Measurements from ENCODE around the gene C11orf97. TPM values are rescaled to one million over a fixed set of nuclear protein-coding genes. Genes with fewer than 3 reads are reported as not detected.

Gene C11orf97
- total RNA-seq, 1 donor from 2014 or later, result not detected

DNA sequence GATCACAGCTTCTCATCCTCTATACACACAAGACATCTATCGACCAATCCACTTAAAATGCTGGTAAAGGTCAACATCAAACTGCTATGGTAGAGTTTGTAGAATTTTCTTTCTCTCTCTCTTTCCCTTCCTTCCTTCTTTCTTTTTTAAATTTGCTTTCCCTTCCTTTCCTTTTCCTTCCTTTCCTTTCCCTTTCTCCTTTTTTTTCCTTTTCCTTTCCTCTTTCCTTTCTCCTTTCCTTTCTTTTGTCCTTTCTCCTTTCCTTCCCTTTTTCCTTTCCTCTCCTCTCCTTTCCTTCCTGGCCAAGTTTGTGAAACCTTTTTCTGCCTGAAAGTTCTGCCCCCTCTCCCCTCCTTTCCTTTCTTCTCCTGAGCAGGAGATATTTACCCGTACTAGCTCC, 3.1 kb downstream of the C11orf97 start:
- CTCF ChIA-PET, result no interaction called here
- no peak overlapping the region for H3K4me3 Mint-ChIP-seq
- peaks cover 33% of the 10 kb centered on the region for H3K27me3 Mint-ChIP-seq
- intact Hi-C loops (cut with micrococcal nuclease), result no loop called here
- peaks cover 13% of the 10 kb centered on the region for H3K4me1 Mint-ChIP-seq
- TF ChIP-seq CTCF (IDR thresholded peaks at IDR 0.05), result no peak
- no peaks in the 10 kb centered on the region for H3K9me3 Mint-ChIP-seq
- POLR2A ChIA-PET, result no interaction called here
- H3K36me3 Mint-ChIP-seq (ENCODE audit: low read depth), result no peaks in the 10 kb centered on the region
- no peak overlapping the region for H3K27ac Mint-ChIP-seq
- DNase-seq (no peak), ATAC-seq (ENCODE audit: low read depth) (no peak)

GRCh38 chr11:94516725-94517124, 4.5 kb downstream of the C11orf97 start:
- no peak for TF ChIP-seq CTCF (IDR thresholded peaks at IDR 0.05)
- peaks cover 20% of the 10 kb centered on the region for H3K27me3 Mint-ChIP-seq
- H3K4me3 Mint-ChIP-seq, result no peak overlapping the region
- no peak overlapping the region for H3K27ac Mint-ChIP-seq
- ChIA-PET POLR2A (interaction anchor here (0.9 kb wide), 1 partner anchor 26 kb away, joined by 3 read pairs; no protein-coding TSS in a partner anchor), CTCF (interaction anchor here (0.7 to 1.2 kb wide), 6 partner anchors 9 to 621 kb away, joined by 3 to 5 read pairs (median 3); no protein-coding TSS in a partner anchor)
- DNase-seq (no peak), ATAC-seq (ENCODE audit: low read depth) (no peak)
- H3K36me3 Mint-ChIP-seq (ENCODE audit: low read depth), result no peaks in the 10 kb centered on the region
- no peaks in the 10 kb centered on the region for H3K9me3 Mint-ChIP-seq
- H3K4me1 Mint-ChIP-seq, result peaks cover 13% of the 10 kb centered on the region
- intact Hi-C loops (cut with micrococcal nuclease), result no loop called here

DNA sequence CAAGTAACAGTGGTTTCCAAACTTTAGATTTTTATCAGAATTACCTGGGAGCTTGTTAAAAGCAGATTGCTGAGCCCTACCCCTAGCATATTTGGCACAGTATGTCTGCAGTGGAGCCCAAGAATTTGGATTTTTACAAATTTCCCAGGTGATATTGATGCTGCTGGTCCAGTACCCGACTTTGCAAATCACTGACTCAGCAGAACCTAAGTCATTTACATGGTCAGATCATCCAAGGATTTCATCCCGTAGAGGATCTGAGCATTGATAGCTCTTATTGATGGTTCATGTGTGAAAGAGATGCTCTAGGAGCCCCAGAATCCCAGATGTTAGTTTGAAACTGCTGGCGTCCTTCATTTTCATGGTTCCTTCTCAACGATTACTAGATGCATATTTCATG, 6.0 kb downstream of the C11orf97 start:
- intact Hi-C loops (cut with micrococcal nuclease), result loop anchor here (2.0 kb wide), 3 partner anchors 25 to 245 kb away; partner anchors contain the start of gene FUT4
- ChIA-PET CTCF (interaction anchor here (0.6 to 3.5 kb wide), 5 partner anchors 10 to 380 kb away, joined by 3 to 10 read pairs (median 3); no protein-coding TSS in a partner anchor), POLR2A (no interaction called here)
- H3K4me1 Mint-ChIP-seq, result no peaks in the 10 kb centered on the region
- no peak overlapping the region for H3K27ac Mint-ChIP-seq
- H3K27me3 Mint-ChIP-seq, result peaks cover 19% of the 10 kb centered on the region
- no peak overlapping the region for H3K4me3 Mint-ChIP-seq
- H3K36me3 Mint-ChIP-seq (ENCODE audit: low read depth), result no peaks in the 10 kb centered on the region
- DNase-seq (no peak), ATAC-seq (ENCODE audit: low read depth) (no peak)
- TF ChIP-seq CTCF (IDR thresholded peaks at IDR 0.05), result no peak
- H3K9me3 Mint-ChIP-seq, result no peaks in the 10 kb centered on the region

GRCh38 chr11:94519478-94520084, 7.3 kb downstream of the C11orf97 start:
- Mint-ChIP-seq H3K4me3 (no peak overlapping the region), H3K27ac (no peak overlapping the region), H3K36me3 (ENCODE audit: low read depth) (no peaks in the 10 kb centered on the region), H3K9me3 (no peaks in the 10 kb centered on the region), H3K4me1 (no peaks in the 10 kb centered on the region), H3K27me3 (peaks cover 23% of the 10 kb centered on the region)
- CTCF ChIA-PET, result interaction anchor here (0.7 to 3.5 kb wide), 6 partner anchors 12 to 388 kb away, joined by 3 to 10 read pairs (median 4); no protein-coding TSS in a partner anchor
- DNase-seq (no peak), ATAC-seq (ENCODE audit: low read depth) (no peak)
- POLR2A ChIA-PET, result no interaction called here
- intact Hi-C loops (cut with micrococcal nuclease), result loop anchor here (1.0 to 2.0 kb wide), 6 partner anchors 23 to 1907 kb away; partner anchors contain the start of gene FUT4
- TF ChIP-seq CTCF (IDR thresholded peaks at IDR 0.05), result peak; percentile 54

- no peak for TF ChIP-seq CTCF (IDR thresholded peaks at IDR 0.05)
- H3K9me3 Mint-ChIP-seq, result no peaks in the 10 kb centered on the region
- ChIA-PET CTCF (interaction anchor here (0.8 to 1.7 kb wide), 6 partner anchors 9 to 1905 kb away, joined by 3 to 5 read pairs (median 4); partner anchors contain the start of gene C11orf97), POLR2A (no interaction called here)
- H3K4me3 Mint-ChIP-seq, result no peak overlapping the region
- no peaks in the 10 kb centered on the region for H3K4me1 Mint-ChIP-seq
- peaks cover 20% of the 10 kb centered on the region for H3K27me3 Mint-ChIP-seq
- intact Hi-C loops (cut with micrococcal nuclease), result no loop called here
- ATAC-seq (ENCODE audit: low read depth) (no peak), DNase-seq (no peak)
- H3K27ac Mint-ChIP-seq, result no peak overlapping the region
- H3K36me3 Mint-ChIP-seq (ENCODE audit: low read depth), result no peaks in the 10 kb centered on the region
These were observed 9.4 kb downstream of the C11orf97 start for GRCh38 chr11:94521684-94522083.
